Measurements from ENCODE around the gene ANK2.

ANK2 gene

GRCh38 chr4:113339430-113339813 lies 290.0 kb downstream of the ANK2 start:
- DNase-seq (ENCODE audit: low spot score): no peak

- no peak for DNase-seq (ENCODE audit: low spot score)
These were observed 294.6 kb downstream of the ANK2 start for GRCh38 chr4:113344100-113344499.

- no peak for DNase-seq (ENCODE audit: low spot score)
These were observed 297.8 kb downstream of the ANK2 start for GRCh38 chr4:113347245-113347644.

GRCh38 chr4:113349430-113349829 lies 300.0 kb downstream of the ANK2 start:
- DNase-seq (ENCODE audit: low spot score): no peak

- no peak for DNase-seq (ENCODE audit: low spot score)
These were observed 301.1 kb downstream of the ANK2 start for GRCh38 chr4:113350576-113350975.

- peak; percentile 46 for DNase-seq (ENCODE audit: low spot score)
These were observed 306.3 kb downstream of the ANK2 start for GRCh38 chr4:113355550-113356371.

GRCh38 chr4:113356453-113356852 lies 307.0 kb downstream of the ANK2 start:
- no peak for DNase-seq (ENCODE audit: low spot score)

GRCh38 chr4:113358784-113359183 lies 309.3 kb downstream of the ANK2 start:
- DNase-seq (ENCODE audit: low spot score): no peak

- no peak for DNase-seq (ENCODE audit: low spot score)
These were observed 315.9 kb downstream of the ANK2 start for GRCh38 chr4:113365377-113365776.

- DNase-seq (ENCODE audit: low spot score): no peak
These were observed 318.6 kb downstream of the ANK2 start for GRCh38 chr4:113368056-113368455.

GRCh38 chr4:113371111-113371510 lies 321.7 kb downstream of the ANK2 start:
- no peak for DNase-seq (ENCODE audit: low spot score)

GRCh38 chr4:113375964-113376666 lies 326.7 kb downstream of the ANK2 start:
- no peak for DNase-seq (ENCODE audit: low spot score)

- DNase-seq (ENCODE audit: low spot score): no peak
These were observed 329.4 kb downstream of the ANK2 start for GRCh38 chr4:113378836-113379235.

- DNase-seq (ENCODE audit: low spot score): no peak
These were observed 333.3 kb downstream of the ANK2 start for GRCh38 chr4:113382704-113383103.

- peak; percentile 48 for DNase-seq (ENCODE audit: low spot score)
These were observed 333.8 kb downstream of the ANK2 start for GRCh38 chr4:113383111-113383785.

GRCh38 chr4:113384600-113384999 lies 335.1 kb downstream of the ANK2 start:
- no peak for DNase-seq (ENCODE audit: low spot score)

GRCh38 chr4:113385281-113385899 lies 335.9 kb downstream of the ANK2 start:
- DNase-seq (ENCODE audit: low spot score): no peak

- DNase-seq (ENCODE audit: low spot score): no peak
These were observed 339.7 kb downstream of the ANK2 start for GRCh38 chr4:113389160-113389559.

- no peak for DNase-seq (ENCODE audit: low spot score)
These were observed 341.4 kb downstream of the ANK2 start for GRCh38 chr4:113390850-113391249.

- DNase-seq (ENCODE audit: low spot score): no peak
These were observed 344.8 kb downstream of the ANK2 start for GRCh38 chr4:113394108-113394729.

- DNase-seq (ENCODE audit: low spot score): peak; percentile 97
These were observed 345.5 kb downstream of the ANK2 start for GRCh38 chr4:113394730-113395530.
